Islet precursor cell (in vitro differentiated cells): ENCODE measurements around the gene SLC35F2.
A peak's percentile ranks its signal among the peaks of the same experiment; 100 is the strongest.
"Not testable (repeated sequence)": the region's sequence is repeated elsewhere in the genome, so short reads cannot be mapped to it uniquely, and the experiment has no call there.

Experiments
- DNase-seq: peaks from one replicate; pipeline ENCODE4 v3.0.0-alpha.2; 2018

The SLC35F2 gene

DNA sequence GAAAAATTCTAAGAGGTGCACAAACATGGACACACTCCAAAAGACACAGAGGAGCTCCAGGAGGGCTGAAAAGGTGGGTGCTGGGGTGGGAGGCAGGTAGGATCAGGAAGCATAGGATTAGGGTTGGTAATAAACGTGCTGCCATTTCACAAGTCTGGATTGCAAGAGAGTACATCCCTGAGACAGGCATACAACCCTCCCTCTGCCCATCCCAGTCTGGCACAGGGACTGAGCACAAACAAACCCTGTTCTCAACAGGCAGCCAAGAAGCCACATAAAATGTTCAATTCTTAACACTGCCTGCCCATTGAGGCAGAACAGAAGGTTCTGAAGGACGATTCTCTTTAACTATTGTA lies 18.5 kb downstream of the SLC35F2 start:
- DNase-seq = peak; percentile 60

DNA sequence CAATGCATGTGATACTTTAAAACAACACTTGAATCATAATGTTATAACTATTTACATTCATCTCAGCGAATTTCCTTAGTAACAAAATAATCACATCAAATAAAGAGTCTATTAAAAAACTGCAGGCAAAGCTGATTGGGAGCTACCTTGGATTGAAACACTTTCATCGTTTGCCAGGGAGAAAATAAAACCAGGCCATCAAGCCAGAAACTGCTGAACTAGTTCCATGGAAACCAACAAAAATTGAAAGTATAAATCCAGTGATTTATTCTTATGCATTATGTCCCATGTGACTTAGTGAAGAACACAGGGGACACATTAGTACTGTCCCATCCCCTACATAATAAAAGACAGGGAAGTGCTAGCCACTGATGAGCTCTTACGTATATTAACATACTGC lies 21.7 kb downstream of the SLC35F2 start:
- DNase-seq = no peak

DNA sequence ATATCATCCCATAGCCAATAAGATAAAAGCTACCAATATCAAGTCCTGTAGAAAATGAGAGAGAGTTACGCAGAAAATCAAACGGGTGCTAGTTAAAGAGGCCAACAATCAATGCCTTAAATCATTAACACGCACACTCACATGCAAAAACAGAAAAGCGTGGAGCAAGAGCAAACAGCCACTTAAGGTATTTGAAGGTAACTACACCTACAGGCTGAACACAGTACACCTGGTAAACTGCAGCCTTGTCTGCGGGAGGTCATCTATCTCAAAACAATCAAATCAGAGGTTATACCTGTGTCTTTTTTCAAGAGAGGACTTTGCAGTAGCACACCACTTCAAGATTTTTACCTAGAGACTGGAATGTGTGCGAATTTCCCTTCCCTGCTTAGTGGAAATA lies 23.6 kb downstream of the SLC35F2 start:
- DNase-seq = no peak

DNA sequence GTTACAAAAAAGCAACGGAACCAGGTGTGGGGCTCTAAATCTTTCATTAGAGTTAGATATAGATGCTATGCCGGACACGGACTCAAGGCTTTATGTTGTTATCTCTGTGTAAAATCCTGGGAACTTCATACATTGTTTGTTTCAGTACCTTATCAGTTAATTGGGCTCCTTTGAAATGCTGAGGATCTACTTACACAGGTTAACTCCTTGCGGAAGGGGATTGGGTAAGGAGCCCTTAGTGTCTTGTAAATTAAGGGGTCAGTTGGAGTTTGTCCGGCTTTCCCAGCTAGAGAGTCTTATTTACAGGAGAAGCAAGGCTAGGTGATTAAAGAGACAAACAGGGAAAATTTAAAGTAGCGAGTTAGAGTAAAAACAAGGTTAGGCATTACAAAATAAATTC lies 24.7 kb downstream of the SLC35F2 start:
- not testable (repeated sequence) for DNase-seq

DNA sequence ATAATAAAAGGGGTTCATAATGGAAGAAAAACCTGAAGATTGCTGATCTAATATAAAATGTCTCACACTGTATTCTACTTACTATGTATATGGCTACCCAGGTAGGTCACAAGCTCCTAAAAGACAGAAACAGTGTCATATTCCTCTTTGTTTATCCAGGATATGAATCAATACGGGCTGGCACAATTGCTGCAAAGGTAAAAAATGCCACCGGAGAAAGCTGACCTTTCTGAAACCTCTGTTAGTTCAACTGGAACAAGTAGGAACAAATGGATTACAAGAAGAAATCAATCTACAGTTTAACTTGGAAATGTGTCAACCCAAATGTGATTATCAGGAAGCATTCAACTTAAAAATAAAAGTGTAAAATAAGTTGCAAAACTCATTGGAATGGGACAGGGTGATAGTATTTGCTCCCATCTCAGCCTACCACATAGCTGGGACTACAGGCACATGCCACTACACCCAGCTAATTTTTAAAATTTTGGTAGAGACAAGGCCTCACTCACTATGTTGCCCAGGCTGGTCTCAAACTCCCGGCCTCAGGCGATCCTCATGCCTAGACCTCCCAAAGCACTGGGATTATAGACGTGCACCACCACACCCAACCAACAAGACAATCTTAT lies 27.6 kb downstream of the SLC35F2 start:
- DNase-seq = no peak

DNA sequence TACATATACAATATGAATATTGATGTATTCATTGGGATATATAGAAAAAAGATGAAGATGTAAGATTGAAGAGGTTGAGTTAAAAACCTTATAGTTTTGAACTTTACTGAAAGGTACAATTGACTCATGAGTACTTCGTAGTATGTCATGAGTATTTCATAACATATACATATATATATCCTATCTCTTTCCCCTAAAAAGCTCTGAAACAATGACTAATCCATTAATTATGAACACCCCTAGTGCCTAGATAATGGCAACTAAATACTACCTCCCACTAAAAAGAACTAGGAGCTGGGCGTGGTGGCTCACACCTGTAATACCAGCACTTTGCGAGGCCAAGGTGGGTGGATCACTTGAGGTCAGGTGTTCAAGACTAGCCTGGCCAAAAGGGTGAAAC lies 31.5 kb downstream of the SLC35F2 start:
- no peak for DNase-seq

DNA sequence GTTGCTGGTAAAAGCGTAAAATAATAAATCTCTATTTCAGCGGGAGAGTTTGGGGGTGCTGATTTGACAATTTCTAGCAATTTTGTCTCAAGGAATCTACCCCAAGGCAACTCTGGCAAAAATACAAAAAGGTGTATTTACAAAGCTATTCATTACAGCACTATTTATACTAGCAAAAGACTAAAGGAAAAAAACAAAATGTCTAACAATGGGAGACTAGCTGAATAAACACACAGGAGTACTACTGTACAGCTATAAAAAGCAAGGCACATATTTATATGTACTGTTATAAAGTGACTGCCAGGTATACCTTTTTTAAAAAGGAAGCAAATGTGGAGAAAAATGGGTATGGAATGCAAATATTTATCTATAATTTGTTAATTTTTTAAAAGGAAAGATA lies 32.7 kb downstream of the SLC35F2 start:
- DNase-seq = no peak

DNA sequence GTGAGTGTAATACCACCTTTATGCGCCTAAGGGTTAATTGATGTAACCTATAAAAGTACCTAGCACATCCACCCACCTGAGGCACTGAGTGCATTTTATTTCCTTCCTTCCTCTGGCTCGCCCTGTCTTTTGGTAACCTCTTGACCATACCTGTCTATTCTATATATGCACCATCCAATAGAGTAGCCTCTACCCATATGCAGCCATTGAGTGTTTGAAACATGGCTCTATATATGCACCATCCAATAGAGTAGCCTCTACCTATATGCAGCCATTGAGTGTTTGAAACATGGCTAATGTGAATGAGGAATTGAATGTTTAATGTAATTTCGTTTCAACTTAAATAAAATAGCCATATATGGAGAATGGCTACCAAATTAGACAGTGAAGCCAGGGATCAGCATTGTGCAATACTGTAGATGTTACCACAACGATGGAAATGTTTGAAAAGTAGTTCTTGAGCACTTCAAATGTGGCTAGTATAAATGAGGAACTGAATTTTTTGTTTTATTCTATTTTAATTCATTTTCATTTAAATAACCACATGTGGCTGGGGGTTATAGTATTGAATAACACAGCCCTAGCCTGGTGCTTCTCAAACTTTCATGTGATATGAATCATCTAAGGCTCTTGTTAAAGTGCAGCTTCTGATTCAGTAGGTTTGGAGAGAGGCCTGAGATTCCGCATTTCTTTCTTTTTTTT lies 33.8 kb downstream of the SLC35F2 start:
- DNase-seq = no peak

DNA sequence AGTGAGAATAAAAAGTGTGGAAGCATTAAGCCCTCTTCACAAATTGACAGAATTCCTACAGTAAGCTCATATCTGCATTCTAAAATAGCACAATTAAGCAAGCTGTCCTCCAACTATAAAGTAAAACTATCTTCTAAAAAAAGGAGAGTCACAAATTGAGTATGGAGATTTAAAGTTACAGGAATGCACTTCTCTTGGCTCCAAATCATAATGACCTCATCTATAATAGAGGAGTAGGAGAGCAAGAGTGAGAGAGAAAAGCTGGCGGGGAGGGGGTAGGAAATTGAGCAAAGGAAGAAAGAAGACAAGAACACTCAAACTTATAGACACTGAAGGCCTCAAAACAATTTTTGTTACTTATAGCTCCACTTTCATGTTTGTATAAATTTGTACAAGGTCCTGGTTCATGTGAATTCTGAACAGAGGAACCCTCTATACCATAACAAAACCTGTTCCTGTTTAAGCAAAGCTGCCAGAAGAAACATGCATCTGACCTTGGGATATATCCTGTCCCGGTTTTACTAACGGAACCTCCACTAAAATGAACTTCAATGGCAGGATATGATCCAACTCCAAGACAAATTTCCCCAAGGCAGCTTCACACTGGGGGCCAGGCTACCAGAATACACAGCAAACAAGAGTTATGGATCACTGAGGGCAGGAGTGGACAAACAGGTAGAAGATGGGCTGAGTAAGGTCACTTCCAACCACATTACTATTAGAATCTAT lies 37.2 kb downstream of the SLC35F2 start:
- DNase-seq = no peak

DNA sequence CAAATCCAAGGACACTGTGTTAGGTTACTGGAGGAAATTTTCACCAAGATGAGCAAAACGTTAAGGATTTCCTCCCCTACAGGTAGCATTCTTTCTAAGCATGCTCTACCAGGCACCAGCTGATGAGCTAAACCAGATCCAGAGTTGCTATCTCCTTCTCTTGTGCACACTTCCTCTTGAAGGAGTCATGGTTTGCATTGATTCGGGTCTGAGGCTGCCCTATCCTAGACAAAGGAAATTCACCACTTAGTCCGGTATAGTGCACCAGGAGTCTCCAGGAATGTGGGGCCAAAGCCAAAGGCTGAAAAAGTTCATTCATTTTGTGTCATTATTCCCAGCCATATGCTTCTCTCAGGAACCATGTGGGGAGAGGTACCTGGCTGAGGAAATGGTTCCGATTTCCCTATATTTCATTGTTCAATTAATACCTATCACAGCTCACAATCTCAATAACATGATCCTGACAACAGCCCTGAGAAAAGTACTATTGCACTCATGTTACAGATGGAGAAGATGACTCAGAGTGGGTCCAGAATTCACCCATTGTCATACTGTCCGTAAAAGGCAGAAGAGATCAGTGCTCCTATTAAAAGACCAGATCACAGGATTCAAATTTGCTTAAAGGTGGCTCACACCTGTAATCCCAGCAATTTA lies 39.1 kb downstream of the SLC35F2 start:
- peak; percentile 87 for DNase-seq

DNA sequence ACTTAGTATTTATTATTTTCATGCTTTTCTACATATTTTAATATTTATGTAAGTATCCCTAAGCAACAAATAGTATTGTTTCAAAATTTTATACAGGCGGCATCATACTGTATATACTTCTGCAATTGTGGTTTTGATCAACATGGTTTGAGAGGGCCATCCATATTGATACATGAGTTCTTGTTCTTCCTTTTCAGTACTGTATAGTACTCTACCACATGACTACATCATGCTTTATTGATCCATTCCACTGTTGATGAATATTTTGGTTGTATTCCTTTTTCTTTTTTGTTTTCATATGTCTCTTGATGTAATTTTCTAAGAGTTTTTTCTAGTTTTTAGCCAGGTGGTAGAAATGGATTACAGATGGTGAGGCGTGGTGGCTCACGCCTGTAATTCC lies 40.1 kb downstream of the SLC35F2 start:
- no peak for DNase-seq

DNA sequence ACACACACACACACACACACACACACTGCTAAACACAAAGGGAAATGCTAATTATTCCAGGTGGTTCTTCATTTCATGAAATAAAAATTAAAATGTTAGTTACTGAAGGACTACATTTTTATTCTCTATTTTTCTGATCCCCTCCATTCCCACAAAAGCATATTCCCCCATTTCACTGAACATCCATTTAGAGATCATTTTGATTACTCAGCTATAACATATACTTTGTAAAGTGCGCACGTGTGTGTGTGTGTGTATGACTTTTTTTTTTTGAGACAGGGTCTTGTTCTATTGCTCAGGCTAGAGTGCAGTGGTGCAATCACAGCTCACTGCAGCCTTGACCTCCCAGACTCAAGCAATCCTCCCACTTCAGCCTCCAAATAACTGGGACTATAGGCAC lies 42.6 kb downstream of the SLC35F2 start:
- DNase-seq = no peak

DNA sequence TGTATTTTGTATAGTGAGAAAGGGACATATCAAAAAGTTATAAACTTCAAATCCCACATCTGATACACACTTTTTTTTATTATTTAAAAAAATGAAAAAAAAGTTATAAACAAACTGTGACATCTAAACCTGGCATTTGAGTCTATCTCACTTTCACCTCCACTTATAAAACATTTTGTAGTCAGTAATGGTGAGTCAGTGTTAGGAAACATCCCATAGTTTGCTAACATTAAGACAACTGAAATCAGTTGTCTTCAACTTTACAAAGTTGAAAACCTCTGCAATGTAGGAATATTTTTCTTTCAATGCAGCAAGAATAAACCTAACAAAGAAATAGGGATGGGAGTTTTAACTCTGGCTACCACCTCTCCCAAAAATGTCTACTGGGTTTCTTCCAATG lies 47.7 kb downstream of the SLC35F2 start:
- DNase-seq = no peak

DNA sequence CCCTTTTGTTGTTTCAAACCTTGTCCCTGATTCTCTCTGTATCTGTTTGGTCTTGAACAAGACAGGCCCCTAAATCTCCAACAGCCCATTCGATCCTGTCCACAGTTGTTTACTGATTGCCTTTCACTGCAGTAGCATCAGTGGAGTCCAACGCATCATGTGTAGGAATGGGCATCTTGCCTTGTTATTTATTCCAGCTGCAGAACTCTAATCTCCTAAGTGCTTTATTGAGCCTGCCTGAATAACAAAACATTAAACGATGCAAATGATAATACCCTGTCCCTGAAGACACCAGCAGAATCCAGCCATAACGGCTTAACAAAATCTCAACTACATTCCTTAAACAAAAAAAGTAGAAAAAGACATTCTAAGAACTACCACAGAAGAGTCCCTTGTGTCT lies 50.1 kb downstream of the SLC35F2 start:
- DNase-seq = no peak

DNA sequence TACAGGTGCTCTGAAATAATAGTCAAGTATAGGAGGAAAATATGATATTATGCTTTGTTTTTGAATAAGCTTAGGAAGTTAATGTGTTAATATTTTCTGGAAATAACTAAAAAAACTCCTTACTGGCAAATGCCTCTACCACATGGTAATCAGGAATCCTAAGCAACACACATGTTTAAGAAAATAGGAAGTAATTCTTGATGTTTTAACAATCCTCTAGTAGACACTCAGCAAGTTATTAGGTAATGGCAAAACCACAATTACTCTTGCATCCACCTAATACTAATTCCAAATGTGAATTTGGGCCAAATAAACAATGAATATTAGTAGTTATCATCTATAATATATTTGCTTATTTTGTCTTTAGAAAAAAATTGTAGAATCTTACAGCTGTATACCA lies 53.6 kb downstream of the SLC35F2 start:
- DNase-seq = no peak

DNA sequence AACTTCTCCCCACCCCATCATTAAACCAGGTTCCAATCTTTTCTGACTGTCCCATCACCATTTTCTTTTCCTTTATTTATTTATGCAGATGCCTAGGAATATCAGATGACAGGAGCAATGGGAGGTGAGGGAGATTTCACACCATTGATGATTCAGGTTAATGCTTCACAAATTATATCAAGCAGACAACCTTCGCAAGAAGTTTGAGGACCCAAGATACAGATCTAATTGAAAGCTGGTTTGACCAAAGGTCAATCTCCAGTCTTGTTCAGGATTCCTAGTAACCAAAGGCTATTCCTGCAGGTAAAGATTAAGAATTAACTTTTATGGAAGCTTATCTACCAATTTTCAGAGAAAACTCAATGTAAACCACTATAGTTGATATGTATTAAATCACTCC lies 54.4 kb downstream of the SLC35F2 start:
- DNase-seq = no peak

DNA sequence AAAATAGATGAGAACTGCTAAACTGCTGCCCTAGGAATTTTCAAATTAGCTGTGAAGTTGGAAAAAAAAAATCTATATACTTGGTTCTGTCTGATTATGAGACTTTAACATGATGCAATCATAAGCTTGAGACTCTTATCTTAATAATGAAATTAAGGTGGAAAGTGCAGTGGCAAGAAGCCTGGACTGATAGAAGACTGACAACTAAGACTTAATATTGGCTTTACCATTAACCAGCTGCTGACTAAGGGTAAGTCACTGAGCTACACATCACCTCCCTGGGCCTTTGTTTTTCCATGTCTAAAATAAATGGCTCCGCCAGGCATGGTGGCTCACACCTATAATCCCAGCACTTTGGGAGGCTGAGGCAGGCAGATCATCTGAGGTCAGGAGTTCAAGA lies 56.9 kb downstream of the SLC35F2 start:
- DNase-seq = no peak

DNA sequence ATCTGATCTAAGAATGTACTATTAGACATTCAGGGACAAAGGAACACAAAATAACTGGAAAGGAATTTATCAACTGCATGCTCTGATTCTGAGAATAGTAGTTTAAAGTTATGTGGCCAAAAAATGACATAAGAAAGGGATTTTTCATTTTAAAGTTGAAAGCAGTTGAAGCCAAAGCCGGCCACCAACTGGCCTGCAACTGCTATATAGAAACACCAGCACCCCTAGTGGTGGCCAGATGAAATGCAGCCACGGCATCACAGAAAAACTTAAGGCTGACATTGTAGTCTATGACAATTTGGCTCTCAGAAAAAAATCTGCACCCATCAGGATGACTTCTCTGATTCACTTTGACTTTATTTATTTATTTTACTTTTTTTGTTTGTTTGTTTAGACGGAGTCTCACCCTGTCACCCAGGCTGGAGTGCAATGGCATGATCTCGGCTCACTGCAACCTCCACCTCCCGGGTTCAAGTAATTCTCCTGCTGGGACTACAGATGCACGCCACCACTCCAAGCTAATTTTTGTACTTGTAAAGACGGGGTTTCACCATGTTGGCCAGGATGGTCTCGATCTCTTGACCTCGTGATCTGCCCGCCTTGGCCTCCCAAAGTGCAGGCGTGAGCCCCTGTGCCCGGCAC lies 59.2 kb downstream of the SLC35F2 start:
- DNase-seq = peak; percentile 80

DNA sequence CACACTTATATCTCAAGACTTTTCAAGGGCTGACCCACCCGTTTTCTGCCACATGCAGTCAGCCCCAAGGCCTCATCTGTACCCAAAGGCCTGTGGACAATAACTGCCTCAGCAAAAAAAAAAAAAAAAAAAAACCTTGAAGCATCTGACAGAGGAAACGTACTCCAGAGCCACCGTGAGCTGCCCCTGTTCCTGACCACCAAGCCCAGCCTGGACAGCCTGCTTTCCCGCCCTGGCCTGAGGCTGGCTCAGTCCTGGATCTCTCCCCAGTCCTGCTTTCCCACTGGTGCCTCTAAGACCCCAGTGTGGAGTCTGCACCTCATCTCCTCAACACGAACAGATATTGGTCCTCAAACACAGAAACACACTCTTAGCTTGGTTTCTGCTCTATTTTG lies 66.5 kb downstream of the SLC35F2 start:
- DNase-seq = peak; percentile 83

DNA sequence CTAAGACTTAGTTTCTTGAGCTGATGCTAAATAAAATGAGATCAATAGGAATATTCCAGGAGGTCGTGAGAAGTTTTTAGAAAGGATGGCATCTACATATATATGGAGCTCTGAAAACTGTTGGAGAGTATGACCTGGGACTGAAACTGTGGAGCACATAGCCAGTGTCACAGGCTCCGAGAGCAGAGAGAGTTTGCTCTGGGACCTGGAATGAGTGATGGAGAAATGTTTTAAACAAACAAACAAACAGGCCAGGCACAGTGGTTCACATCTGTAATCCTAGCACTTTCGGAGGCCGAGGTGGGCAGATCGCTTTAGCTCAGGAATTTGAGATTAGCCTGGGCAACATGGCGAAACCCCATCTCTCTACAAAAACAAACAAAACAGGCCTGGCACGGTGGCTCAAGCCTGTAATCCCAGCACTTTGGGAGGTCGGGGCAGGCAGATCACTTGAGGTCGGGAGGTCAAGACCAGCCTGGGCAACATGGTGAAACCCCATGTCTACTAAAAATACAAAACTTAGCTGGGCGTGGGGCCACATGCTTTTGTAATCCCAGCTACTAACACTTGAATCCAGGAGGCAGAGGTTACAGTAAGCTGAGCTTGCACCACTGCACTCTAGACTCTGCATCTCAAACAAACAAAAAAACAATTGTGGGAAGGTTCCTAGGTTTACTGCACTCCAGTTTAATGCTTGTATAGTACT lies 67.1 kb downstream of the SLC35F2 start:
- DNase-seq = no peak

DNA sequence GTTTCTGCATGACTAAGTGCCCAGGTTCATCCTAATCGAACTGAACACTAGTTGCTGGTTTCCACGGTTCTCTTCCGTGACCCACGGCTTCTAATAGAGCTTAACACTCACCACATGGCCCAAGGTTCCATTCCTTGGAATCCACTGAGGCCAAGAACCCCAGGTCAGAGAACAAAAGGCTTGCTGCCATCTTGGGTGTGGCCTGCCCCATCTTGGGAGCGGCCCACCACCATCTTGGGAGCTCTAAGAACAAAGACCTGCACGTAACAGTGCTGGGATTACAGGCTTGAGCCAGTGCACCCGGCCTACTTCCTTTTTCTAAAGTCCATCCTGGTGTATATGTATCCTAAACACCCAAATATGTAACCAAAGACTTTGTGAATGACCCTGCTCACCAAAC lies 68.8 kb downstream of the SLC35F2 start:
- no peak for DNase-seq

DNA sequence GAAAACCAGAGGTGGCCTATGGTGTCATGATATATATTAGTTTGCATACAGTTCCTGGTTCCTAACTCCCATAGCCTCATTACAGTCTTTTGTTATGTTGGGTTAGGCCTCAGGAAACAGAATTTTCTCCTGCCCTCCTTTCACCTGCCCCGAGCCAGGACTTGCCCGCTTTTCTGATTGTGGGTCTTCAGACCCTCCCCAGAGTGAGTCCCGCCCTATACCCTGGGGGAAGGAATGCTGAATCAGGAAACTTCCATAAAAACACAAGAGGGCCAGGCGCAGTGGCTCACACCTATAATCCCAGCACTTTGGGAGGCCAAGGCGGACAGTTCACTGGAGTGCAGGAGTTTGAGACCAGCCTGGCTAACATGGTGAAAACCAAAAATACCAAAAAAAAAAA lies 70.9 kb downstream of the SLC35F2 start:
- DNase-seq = peak; percentile 82

DNA sequence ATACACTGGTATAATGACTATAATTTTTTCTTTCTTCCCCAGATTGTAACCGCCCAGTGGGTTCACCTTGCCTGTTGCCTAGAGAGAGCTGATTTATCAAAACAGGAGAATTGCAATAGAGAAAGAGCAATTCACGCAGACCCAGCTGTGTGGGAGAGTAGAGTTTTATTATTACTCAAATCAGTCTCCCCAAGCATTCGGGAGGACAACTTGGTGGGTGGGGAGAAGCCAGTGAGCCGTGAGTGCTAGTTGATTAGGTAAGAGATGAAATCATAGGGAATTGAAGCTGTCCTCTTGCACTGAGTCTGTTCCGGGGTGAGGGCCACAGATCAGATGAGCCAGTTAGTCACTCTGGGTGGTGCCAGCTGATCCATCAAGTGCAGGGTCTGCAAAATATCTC lies 73.2 kb downstream of the SLC35F2 start:
- peak; percentile 71 for DNase-seq
